HG03060 (cell line): ENCODE results near the gene PANK4.

ENCODE experiments used
- ATAC-seq: cut with Tn5 transposase; IDR thresholded peaks from one replicate; pipeline ENCODE4 v1.9.1; 2021; ENCODE audit warnings: low read depth, moderate number of reproducible peaks; ENCODE audit not compliant: unreplicated experiment

PANK4 gene

DNA sequence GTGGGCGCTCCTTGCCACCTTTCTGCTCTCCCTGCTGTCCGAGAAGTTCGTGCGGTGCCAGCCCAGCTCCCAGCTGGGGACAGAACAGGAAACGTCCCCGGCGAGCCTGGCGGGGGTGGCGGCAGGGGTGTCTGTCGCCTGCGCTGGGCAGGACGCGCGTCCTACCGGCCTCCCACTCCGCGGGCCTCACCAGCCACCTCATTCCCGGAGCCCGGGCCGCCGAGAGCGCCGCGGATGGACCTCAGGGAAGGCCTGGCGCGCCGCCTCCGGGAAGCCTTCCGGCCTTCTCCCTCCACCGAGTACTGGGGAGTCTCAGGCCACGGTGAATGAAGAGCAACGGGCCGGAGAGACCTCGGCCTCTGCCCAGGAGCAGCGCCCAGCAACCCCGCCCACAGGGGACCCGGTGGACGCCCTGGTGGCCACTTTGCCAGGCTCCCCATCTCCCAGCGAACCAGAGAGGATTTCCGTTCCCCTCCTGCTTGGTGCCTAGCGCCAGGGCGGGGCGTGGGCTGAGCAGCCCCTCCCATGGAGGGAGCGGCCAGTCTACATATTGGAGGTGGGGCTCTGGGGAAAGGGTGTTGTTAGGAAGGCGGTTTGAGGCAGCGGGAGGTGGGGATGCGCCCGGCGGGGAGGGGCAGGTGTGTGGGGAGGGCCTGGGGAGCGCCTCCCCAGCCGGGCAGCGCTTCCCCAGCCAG is 20.3 kb upstream of the PANK4 start:
- no peak for ATAC-seq

DNA sequence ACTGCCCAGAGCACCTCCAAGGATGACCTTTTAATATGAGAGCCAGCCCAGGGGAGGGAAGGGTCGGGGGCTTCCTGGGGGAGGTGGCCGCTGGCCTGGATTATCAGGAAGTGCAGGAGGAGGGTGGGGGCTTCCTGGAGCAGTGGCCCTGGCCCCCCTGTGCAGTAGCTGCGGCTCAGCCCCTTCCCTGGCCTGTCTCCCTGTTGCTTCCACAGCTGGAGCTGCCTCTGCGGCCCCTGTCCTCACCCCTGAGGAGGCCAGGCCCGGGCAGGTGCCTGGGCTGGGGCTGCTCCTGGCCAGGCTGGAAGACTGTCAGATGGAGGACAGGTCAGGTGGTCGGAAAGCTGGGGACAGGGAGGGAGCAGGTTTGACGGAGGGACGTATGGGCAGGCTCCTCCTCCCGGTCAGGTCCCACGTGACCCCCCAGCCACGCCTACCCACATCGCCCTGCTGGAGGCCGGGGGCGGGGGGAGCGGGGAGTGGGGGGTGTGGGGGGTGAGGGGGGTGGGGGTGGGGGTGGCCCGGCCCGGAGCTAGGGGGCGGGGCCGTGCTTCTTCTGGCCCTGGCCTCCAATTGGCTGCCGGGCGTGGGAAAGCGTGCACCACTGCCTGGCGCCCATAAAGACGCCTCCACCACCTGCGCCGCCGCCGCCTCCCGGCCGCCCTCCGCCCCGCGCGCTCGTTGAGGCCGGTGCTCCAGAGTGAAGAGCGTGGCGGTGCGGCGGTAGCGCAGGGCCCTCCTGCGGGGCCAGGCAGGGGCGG is 19.5 kb upstream of the PANK4 start:
- ATAC-seq = no peak

DNA sequence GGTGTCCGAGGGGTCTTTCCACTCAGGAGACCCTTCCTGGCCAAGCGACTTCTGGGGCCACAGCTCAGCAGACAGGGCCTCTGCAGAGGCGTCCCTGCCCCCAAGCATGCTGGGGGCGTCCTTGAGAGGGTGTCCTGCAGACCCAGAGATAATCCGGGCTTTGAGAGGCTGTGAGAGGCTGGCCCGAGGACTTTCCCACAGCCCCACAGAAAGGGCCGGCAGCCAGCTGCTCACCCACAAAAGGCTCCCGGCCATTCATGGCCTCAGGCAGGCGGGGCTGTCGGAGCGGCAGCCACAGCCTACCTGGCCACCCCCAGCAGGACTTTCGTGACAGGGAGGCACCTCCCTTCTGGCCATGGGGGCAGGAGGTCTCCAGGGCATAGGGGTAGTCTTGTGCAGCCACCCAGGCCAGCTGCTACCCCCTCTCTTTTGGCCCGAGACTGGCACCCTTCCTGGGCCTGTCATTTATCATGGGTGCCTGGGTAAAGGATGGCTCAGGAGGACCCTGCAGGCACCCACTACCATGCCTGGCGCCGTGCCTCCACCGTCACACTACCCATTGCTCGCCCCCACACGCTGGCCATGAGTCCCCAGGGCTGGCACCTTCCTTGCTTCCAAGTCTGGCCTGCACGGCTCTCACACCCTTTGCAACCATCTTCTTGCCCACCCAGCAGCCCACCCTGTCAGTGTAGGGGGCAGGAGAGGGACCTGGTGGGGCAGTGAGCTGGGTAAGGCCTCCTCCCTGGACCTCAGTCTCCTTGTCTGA is 18.7 kb upstream of the PANK4 start:
- no peak for ATAC-seq

DNA sequence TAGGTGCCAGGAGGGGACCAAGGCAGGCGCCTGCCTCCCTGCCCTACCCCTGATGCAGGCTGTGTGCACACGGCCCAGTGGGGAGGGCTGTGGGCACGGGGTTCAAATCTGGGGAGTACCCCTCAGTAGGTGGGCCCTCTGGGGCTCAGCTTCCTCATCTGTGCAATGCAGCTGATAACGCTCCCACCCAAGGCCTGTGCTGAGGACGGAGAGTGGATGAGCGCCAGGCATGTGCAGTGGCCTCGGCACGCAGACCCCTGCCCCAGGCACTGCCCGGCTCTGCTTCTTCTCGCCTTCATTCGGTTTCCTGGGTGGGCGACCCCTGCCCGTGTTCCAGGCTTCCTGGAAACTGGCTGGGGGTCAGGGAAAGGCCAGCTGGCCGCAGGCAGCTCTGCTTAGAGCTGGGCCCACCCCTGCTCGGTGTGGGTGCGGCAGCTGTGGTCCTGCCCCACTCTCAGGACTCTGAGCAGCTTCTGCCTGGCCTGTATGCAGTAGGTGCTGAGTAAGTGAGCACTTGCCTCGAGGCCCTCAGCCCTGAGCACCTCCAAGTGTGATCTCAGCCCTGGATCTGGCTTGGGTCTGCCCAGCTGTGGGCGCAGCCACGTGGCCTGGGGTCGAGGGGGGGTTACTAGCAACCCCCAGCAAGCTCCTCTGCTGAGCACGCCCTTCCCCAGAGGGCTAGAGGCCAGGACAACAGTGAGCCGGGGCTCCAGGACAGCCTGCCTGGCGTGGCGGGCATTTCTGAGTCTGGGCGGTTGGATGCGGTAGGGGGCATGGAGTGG is 17.9 kb upstream of the PANK4 start:
- ATAC-seq = no peak

DNA sequence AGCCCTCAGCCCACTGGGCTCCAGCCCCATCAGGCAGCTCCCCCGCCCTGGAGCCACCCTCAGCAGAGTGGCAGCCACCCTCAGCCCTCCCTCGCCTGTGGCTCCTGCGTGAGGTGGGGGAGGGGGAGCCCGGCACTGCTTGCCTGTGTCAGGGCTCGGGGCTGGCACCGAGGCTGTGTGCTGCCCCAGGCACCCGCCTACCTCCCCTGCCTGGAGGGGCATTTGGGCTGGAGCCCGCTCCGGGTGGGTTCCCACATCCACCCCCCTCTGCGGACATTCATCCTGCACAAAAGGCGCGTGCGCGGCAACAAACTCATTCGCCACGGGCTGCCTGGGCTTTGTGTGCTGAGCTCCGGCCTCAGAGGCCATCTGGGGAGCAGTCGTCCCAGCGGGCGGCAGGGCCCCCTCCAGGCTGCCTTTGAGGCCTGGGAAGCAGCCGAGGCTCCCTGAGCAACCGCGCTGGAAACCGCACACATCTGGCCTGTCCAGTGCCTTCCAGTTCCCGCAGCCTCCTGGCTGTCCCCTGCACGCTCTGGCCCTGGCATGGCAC is 17.2 kb upstream of the PANK4 start:
- ATAC-seq = no peak

DNA sequence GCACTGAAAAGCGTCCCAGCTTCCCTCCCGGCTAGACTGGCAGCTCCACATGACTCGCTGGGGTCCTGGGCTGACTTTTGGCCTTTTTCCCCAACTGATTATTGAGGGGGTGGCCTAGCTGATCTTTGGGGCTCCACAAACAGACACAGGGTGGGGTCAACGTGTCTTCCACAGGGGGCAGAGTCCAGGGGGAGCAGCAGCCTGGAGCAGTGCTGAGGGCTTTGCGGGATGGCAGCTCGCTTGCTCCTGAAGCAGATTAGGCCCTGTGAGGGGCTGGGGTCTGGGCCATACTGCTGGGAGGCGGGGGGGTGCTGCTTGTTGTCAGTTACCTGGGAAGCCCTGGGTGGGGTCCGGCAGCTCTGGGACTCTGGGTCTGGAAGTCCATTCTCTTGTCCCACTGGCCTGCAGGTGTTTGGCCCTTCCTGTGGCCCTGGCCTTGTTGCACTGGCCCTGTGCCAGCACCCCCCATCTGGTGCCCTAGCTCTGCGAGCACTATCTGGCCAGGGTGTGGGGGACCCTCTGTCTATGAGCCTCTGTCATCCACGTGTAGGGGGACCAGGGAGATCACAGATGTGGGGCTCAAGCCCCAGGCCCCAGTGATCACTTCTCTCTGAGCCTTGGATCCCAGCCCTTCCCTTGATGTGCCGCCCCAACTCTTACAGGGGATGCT is 16.0 kb upstream of the PANK4 start:
- ATAC-seq = no peak

DNA sequence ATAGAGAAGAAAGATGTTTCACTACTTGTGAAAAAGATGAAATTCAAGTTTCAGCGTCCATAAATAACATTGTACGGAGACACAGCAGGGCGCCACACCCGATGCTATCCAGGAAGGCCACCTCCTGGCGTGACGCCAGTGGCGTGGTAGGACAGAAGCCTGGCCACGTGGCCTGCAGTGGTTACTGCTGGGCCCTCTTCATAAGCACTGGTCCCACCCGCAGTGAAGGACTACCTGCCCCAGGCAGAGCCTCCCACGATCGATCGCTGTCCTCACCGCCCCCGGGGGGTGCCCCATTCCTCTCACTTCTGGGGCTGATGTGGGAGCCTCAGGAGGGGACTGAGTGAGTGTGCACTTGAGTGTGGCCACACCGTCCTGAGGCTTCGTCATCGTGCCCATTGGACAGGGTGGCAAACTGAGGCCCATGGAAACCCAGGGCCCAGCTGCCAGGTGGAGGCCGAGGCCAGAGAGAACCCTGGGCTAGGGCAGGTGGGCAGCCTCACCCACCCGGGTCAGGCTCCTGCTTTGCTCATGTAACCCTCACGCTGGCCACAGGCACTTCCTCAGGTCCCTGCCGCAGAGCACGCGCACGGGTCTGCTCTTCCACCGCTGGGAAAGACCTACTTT is 15.3 kb upstream of the PANK4 start:
- no peak for ATAC-seq

DNA sequence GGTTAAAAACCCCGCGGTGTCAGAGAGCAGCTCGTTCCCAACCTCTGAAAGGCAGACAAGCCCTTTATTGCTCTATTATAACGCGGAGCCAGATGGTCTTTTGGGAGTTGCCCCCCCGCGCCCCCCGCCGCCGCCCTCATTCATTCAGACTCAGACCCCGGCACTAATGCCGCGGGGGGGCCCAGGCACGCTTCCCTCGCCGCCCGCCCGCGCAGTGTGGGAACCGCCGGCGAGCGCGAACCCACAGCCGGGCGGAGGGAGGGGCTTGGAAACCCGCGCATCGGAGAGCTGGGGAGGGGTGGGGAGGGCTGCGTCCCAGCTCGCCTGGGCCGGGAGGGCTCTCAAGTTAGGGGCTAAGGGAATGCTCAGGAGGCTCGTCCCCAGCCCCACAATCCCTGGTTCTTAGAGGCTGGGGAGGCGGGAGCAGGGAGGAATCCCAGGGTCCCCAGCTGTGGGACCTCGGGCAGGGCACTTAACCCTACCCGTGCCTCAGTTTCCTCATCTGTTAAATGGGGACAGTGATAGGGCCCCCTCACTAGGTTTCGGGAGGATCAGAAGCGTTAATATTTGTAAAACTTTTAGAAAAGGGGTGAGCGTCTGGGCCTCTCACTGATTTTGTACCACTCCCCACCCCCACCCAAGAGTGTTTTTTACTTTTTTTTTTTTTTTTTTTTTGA is 14.6 kb upstream of the PANK4 start:
- no peak for ATAC-seq

DNA sequence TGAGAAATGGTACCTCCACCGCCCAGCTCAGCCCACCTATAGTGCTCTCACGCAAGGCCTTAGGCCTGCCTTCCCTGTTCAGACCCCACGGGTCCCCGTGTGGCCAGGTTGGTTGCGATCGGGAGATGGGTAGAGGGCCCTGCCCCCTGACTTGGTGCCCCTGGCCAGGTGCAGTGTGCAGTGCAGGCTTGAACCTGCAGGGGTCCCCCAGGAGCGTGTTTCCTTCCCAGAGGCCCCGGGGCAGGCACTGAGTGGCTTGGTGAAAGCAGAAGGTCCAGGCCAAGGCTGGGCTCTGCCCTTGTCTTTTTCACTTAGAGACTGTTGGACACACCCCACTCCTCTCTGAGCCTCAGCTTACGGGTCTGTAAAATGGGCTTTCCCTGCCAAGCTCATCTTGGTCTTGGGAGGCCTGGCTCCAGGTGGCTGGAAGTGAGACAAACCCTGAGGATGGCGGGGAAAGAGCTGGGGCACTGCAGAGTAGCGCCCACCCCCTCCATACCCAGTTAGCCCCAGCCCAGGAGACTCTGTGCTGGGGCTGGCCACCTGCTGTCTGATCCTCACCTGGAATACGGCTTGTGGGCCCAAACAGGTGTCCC is 13.0 kb upstream of the PANK4 start:
- no peak for ATAC-seq

DNA sequence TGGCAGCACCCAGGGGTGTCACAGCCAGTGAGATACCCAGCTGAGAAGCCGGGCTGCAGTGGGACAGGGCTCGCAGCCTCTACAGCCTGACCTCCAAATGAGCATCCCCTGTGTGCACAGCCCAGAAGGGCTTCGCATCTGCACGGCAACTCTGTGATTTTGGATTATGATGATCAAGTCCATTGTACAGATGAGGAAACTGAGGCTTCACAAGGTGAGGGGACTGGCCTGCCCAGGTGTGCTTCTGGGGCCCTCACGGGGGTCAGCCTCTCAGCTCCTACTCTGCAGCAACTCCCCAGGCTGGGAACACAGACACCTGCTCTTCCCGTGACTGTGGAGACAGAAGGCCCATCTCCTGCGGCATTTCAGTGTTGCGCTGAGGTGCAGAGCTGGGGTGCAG is 12.5 kb upstream of the PANK4 start:
- no peak for ATAC-seq

DNA sequence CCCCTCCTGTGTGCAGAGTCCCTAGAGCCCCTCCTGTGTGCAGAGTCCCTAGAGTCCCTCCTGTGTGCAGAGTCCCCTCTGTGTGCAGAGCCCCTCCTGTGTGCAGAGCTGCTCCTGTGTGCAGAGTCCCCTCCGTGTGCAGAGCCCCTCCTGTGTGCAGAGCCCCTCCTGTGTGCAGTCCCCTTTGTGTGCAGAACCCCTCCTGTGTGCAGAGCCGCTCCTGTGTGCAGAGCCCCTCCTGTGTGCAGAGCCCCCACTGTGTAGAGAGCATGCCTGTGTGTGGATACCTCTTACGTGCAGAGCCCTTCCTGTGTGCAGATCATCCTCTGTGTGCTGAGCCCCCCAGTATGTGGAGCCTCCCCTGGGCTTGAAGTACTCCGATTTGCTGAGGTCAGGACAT is 12.0 kb upstream of the PANK4 start:
- ATAC-seq = no peak

DNA sequence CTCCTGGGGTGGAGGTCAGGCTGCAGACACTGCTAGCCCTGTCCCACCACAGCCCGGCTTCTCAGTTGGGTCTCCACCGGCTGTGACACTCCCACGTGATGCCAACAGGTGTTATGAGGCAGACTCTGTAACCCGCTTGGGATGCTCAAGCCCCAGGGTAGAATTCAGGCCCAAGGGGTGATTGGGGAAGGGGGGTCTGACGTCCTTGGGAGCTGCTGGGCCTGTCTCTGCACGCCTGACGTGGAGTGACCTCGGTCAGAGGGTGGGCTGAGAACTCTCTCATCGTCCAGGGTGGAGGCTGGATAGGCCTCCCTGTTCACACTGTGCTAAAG is 11.4 kb upstream of the PANK4 start:
- no peak for ATAC-seq

DNA sequence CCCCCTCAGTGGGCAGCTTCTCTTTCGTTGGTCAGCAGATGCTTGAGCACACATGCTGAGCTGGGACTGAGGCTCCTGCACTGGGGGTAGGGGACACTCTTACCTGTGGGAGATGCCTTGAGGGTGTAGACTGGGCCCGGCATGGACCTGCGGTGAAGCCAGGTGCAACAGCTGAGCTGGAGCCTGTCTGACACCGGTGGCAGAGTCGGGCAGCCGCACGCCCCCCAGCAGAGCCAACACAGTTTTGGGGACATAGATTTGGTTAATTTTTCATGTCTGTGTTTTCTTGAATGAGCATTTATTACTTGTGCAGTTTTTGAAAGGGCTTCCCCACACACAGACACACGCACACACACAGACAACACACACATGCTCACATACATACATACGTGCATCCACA is 9.6 kb upstream of the PANK4 start:
- ATAC-seq = no peak

DNA sequence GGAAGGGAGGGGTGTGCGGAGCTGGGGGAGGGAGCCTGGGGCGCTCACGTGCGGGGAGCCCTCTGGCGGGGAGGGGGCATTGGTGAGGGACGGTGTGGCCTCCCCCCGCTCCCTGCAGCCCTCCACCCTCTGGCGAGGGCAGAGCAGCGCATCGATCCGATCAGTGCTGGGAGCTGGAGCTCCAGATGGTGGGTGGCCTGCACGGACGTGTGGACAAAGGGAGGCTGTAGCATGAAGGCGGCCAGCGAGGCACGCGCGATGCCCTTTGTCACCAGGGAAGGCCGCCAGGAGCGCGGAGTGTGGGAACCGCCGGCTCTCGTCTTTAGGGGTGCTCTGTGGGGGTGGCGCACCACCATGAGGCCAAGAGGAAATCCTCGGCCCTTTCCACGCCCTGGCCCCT is 9.1 kb upstream of the PANK4 start:
- ATAC-seq = no peak

DNA sequence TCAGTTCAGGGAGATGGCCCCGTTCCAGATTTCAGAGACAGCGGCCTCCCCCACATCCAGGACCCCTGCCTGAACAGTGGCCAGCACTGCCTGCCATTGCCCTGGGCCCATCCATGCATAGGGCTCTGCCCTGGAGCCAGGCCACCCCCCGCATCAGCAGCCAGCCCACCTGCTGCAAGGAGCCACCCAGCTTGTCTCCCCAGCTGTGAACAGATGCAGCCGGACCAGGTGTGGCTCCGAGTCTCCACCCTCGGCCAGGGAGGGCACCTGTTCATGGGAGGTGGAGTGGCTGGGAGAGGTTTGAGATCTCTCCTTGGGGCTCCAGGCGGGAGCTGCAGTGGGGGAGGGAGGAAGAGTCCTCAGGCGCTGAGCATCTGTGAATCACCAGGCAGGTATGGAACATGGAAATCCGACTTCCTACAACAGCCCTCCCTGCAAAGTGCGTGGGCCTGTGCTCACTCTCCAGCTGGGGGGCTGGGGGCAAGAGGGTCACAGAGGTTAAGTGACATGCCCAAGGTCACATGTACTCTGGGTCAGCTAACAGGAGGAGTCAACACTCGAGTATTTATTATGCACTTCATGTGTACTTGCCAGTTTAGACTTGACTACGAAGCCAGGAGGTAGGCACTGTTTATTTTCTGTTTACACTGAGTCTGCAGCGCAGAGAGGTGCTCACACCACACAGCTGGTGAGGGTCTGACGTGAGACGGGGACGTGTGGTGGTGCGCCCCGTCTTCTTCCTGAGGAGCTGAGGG is 8.5 kb upstream of the PANK4 start:
- no peak for ATAC-seq

DNA sequence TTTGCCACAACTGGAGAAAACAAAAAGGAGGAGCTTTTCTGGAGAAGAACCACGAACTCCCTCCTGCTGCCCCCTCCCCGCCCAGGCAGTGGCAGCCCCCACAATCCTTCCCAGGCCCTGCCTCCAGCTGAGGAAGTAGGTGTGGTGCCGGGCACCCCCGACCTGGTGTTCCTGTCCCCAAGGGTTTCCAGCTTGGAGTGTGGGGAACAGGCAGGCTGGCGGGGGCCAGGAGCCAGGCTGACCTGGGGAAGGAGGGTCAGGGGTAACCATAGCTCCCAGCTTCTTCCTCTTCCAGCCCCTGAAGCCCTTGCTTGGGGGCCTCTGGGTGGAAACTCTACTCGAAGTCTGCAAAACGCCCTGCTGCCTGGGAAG is 7.9 kb upstream of the PANK4 start:
- ATAC-seq = no peak

DNA sequence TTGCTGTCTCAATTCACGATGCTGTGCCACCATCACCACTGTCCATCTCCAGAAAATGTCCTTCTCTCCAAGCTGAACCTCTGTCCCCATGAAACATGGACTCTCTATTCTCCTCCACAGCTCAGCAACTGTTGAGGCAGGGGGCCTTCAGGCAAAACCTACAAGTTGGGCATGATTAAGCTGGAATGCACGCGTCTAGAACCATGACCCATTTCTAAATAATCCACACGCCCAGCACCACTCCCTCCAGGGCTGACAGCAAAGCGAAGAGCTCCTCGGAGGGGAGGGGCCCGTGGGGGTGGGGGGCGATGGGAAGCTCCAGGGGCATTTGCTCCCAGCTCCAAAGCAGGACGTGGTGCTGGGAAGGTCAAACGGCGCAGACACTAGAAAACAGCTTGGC is 7.0 kb upstream of the PANK4 start:
- ATAC-seq = no peak

DNA sequence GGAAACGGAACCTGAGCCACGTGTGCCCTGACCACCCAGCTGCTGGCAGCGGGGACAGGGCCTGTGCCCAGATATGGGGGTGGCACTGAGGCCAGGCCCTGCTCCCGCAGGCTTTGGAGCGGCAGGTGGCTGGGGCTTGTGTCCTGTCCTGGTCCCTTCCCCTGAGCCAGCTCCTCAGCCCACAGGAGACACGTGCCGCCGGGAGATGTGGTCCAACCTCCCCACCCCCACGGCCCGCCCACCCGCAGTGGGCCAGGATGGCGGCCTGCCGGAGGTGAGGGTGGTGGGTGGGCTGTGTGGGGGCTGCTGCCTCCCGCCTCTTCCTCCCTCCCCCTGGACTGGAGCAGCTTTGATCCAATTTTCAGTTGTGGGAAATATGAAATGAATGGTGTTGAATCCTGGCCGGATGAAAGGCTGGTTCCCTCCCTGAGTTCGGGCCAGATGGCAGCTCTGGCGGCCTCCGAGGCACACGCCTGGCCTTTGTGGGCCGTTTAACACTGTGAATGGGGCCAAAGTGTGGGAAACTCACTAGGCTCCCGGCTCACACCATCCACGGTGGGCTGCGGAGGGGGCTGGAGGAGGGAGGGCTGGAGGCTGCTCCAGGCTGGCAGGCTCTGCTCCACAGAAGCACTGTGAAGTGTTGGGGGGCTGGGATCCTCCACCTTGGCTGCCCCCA is 6.2 kb upstream of the PANK4 start:
- ATAC-seq = no peak
